Osteoblast (primary cell): ENCODE data around the gene EYS. TPM values are rescaled to one million over a fixed set of nuclear protein-coding genes. Genes with fewer than 3 reads are reported as not detected.

Source experiments
- DNase-seq: peaks from one replicate; pipeline ENCODE4 v3.0.0; 2011; ENCODE audit warnings: low spot score, mixed read lengths; ENCODE audit not compliant: insufficient read length; ENCODE audit errors: missing footprints
- H2AFZ ChIP-seq: 2 replicates; pipeline ENCODE4 v1.6.0; 2011; ENCODE audit warnings: mild to moderate bottlenecking, low read length
- H3K27ac ChIP-seq: 2 replicates; pipeline ENCODE4 v1.5.1; 2011; ENCODE audit warnings: mild to moderate bottlenecking, low read depth, low read length, moderate library complexity
- H3K27me3 ChIP-seq: 2 replicates; pipeline ENCODE4 v1.6.0; 2012; ENCODE audit warnings: mild to moderate bottlenecking, control low read depth, inconsistent platforms, low read length, moderate library complexity; ENCODE audit not compliant: insufficient read depth
- H3K36me3 ChIP-seq: 2 replicates; pipeline ENCODE4 v1.5.1; 2011; ENCODE audit warnings: mild to moderate bottlenecking, low read length, control low read depth, moderate library complexity; ENCODE audit not compliant: insufficient read depth
- H3K4me1 ChIP-seq: 2 replicates; pipeline ENCODE4 v1.5.1; 2011; ENCODE audit warnings: mild to moderate bottlenecking, low read length, control low read depth, moderate library complexity; ENCODE audit not compliant: insufficient read depth
- H3K4me2 ChIP-seq: 2 replicates; pipeline ENCODE4 v1.6.0; 2011; ENCODE audit warnings: mild to moderate bottlenecking, low read length; ENCODE audit not compliant: insufficient read depth
- H3K4me3 ChIP-seq: fragments of 200-600 bp; sonication (generic); 3 replicates; pipeline ENCODE4 v1.5.1; 2012; ENCODE audit warnings: mild to moderate bottlenecking, low read length, inconsistent platforms; ENCODE audit not compliant: insufficient read depth
- H3K79me2 ChIP-seq: 2 replicates; pipeline ENCODE4 v1.6.0; 2012; ENCODE audit warnings: mild to moderate bottlenecking, low read length, control low read depth, inconsistent platforms; ENCODE audit not compliant: insufficient read depth
- H3K9me3 ChIP-seq: 2 replicates; pipeline ENCODE4 v1.5.1; 2011; ENCODE audit warnings: low read depth, low read length, control low read depth
- H4K20me1 ChIP-seq: 2 replicates; pipeline ENCODE4 v1.6.0; 2012; ENCODE audit warnings: mild to moderate bottlenecking, low read length, control low read depth; ENCODE audit not compliant: insufficient read depth
- total RNA-seq: library from RNA; depleted of rRNA; stranded (reverse); fragments of >200 nt; gene quantifications from 2 replicates; pipeline ENCODE4 v1.2.3, GENCODE V29; 2012
- TF ChIP-seq, protein P1 (sequence below): IDR thresholded peaks from 2 replicates; pipeline ENCODE4 v1.5.1; 2011; ENCODE audit warnings: mild to moderate bottlenecking, low read depth, low read length, moderate library complexity; ENCODE audit errors: extremely low read depth

The EYS gene
- total RNA-seq, 1 donor = under 0.01 TPM

DNA sequence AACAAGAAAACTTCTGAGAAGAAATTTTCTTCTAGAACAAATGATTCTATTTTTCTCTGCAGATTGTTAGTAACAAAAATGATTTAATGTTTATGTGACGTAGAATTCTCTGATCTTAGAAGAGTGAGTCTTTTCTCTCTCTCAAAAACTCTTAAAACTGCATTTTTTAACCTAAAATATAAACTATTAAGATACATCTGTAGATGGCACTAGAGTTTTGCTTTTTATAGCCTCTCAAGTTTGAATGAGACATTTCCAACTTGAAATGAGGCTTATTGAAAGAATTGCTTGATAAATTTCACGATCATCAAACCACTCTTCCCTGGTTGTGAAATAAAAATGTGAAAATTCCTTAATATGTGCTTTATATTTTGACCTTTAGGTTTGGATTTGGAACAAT lies 2017.6 kb downstream of the EYS start:
- Histone ChIP-seq H3K4me2 (no peak overlapping the region), H3K4me3 (no peak overlapping the region), H3K4me1 (no peaks in the 10 kb centered on the region), H3K9me3 (no peaks in the 10 kb centered on the region), H3K79me2 (peaks cover 4% of the 10 kb centered on the region), H3K36me3 (no peaks in the 10 kb centered on the region), H3K27ac (no peak overlapping the region), H3K27me3 (no peaks in the 10 kb centered on the region), H4K20me1 (no peaks in the 10 kb centered on the region), H2AFZ (no peak overlapping the region)
- peak; percentile 52 for DNase-seq
- TF ChIP-seq, protein P1, sequence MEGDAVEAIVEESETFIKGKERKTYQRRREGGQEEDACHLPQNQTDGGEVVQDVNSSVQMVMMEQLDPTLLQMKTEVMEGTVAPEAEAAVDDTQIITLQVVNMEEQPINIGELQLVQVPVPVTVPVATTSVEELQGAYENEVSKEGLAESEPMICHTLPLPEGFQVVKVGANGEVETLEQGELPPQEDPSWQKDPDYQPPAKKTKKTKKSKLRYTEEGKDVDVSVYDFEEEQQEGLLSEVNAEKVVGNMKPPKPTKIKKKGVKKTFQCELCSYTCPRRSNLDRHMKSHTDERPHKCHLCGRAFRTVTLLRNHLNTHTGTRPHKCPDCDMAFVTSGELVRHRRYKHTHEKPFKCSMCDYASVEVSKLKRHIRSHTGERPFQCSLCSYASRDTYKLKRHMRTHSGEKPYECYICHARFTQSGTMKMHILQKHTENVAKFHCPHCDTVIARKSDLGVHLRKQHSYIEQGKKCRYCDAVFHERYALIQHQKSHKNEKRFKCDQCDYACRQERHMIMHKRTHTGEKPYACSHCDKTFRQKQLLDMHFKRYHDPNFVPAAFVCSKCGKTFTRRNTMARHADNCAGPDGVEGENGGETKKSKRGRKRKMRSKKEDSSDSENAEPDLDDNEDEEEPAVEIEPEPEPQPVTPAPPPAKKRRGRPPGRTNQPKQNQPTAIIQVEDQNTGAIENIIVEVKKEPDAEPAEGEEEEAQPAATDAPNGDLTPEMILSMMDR = peak; percentile 19

DNA sequence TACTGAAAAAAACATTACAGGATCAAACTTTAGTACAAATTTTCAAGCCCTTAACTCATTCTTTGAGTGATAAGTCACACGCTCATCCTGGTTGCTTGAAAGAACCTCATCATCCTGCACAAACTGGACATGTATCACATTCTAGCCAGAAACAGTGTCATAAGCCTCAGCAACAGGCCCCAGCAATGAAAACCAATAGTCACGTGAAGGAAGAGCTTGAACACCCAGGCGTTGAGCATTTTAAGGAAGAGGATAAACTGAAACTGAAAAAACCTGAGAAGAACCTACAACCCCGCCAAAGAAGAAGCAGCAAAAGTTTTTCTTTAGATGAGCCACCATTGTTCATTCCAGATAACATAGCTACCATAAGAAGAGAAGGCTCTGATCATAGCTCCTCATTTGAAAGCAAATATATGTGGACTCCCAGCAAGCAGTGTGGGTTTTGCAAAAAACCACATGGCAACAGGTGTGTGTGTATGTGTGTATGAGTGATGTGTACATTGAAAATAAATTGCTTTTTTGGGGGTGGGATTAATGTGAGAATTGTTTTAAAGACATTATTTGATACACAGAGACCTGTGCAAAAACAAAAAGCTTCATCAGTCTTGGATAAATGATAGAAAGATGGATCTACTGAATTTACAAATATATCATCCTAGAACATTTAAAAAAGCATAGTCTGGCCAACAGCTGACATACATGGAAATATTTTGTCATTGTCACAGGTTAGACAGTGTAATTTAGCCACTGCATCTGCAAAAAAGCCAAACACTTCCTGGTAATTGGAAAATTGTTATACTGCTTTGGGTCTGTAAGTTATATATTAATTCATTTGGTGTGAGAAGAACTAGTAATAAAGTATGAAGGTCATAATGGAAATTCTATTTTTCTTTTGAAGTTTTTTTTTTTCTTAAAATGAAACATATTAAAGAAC lies 2021.3 kb downstream of the EYS start:
- TF ChIP-seq, protein P1 = no peak
- H4K20me1 ChIP-seq = peaks cover 3% of the 10 kb centered on the region

DNA sequence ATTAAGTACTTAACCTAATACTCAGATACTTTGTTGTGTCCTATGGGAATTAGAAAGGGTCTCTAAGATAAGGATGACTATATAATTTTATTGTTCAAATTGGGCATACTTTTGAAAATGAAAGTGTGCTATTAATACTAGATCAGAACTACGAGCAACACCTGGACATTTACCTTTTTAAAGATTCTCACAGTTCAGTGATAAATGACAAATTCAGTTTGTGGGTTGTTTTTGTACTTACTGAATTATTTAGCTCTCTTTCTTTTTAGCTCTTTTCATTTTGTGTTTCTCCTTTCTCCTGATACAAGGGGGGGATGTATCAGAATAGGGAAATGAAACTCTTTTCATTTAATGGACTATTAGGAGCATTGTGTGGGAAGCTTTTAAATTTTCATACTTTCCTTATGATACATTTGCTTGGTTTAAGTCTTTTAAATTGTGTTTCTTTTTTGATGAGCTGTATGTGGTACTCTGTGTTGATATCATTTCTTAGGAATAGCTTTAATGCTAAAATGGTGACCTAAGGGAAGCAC lies 2023.9 kb downstream of the EYS start:
- Histone ChIP-seq H3K36me3 (peaks cover 3% of the 10 kb centered on the region), H2AFZ (no peak overlapping the region), H3K27me3 (no peaks in the 10 kb centered on the region), H3K27ac (no peak overlapping the region), H3K79me2 (peaks cover 40% of the 10 kb centered on the region), H3K9me3 (no peaks in the 10 kb centered on the region), H4K20me1 (peaks cover 3% of the 10 kb centered on the region), H3K4me1 (no peaks in the 10 kb centered on the region), H3K4me3 (no peak overlapping the region), H3K4me2 (no peak overlapping the region)
- DNase-seq = no peak
- TF ChIP-seq, protein P1 = no peak

More for the DNA sequence above, 2021.3 kb downstream of the EYS start:
- no peaks in the 10 kb centered on the region for H3K27me3 ChIP-seq
- H2AFZ ChIP-seq = no peak overlapping the region
- no peak overlapping the region for H3K4me3 ChIP-seq
- H3K4me1 ChIP-seq = no peaks in the 10 kb centered on the region
- H3K4me2 ChIP-seq = no peak overlapping the region
- H3K27ac ChIP-seq = no peak overlapping the region
- DNase-seq = no peak
- H3K79me2 ChIP-seq = peaks cover 21% of the 10 kb centered on the region
- no peaks in the 10 kb centered on the region for H3K9me3 ChIP-seq
- no peaks in the 10 kb centered on the region for H3K36me3 ChIP-seq

DNA sequence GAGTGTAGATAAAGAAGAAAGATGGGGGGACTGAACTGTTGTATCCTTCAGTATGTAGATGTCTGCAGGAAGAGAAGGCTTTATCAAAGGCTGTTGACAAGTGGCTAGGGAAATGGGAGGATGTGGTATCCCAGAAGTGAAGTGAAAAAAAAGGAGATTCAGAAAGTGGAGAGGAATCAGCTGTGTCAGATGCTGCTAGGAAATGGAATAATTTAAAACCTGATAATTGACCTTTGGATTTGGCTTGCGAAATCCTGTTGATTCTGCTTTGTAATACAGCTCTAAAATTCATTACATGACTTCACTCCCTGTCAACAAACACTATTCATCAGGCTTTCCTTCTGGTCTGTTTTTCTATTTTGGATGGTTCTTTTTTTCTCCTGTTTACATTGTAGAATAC lies 2029.7 kb downstream of the EYS start:
- no peaks in the 10 kb centered on the region for H3K9me3 ChIP-seq
- H3K4me3 ChIP-seq = no peak overlapping the region
- H4K20me1 ChIP-seq = peaks cover 24% of the 10 kb centered on the region
- TF ChIP-seq, protein P1 = no peak
- no peaks in the 10 kb centered on the region for H3K4me1 ChIP-seq
- no peak overlapping the region for H3K4me2 ChIP-seq
- no peak overlapping the region for H2AFZ ChIP-seq
- peaks cover 3% of the 10 kb centered on the region for H3K36me3 ChIP-seq
- DNase-seq = no peak
- H3K27me3 ChIP-seq = no peaks in the 10 kb centered on the region
- H3K27ac ChIP-seq = no peak overlapping the region
- peaks cover 76% of the 10 kb centered on the region for H3K79me2 ChIP-seq
